ENCODE measurements around the gene FMO3.

- TF ChIP-seq CTCF (IDR thresholded peaks at IDR 0.05) (peak in 1 of 4 experiments; percentile 24), POLR2A (IDR thresholded peaks at IDR 0.05) (no peak)
Observed at GRCh38 chr1:171141688-171142415, 51.1 kb downstream of the FMO3 start.
